Measurements from ENCODE around the gene HMCES.

- TF ChIP-seq CTCF (conservative IDR thresholded peaks at IDR 0.05) (no peak), ZFX (IDR thresholded peaks at IDR 0.05) (no peak)
These were observed 32.0 kb upstream of the HMCES start for GRCh38 chr3:129246636-129247035.

All from C4-2B (cell line).